ENCODE results near the gene ERBB4. TPM values are rescaled to one million over a fixed set of nuclear protein-coding genes. Genes with fewer than 3 reads are reported as not detected.
"Not testable (repeated sequence)": the region's sequence is repeated elsewhere in the genome, so short reads cannot be mapped to it uniquely, and the experiment has no call there.

The ERBB4 gene
- total and polyA plus RNA-seq, 9 donors: 0.08 to 22.3 (median 1.2) TPM

GRCh38 chr2:211730215-211730614, 808.4 kb downstream of the ERBB4 start:
- Histone ChIP-seq H3K4me3 (no peak overlapping the region), H3K27ac (no peak overlapping the region), H3K27me3 (no peaks in the 10 kb centered on the region), H3K36me3 (no peaks in the 10 kb centered on the region), H3K9me3 (no peaks in the 10 kb centered on the region), H3K4me1 (ENCODE audit: insufficient read depth) (no peaks in the 10 kb centered on the region)
- intact Hi-C loops (cut with DNase I): no loop called here
- TF ChIP-seq CTCF (IDR thresholded peaks at IDR 0.05) (no peak), EP300 (IDR thresholded peaks at IDR 0.05) (no peak), POLR2A (IDR thresholded peaks at IDR 0.05) (no peak)
- DNase-seq: no peak
- WGBS, 3 donors: 53 to 69% (median 67%) methylated on average over 2 of the region's 2 CpGs

- no peak for TF ChIP-seq EP300 (IDR thresholded peaks at IDR 0.05)
- no peak for TF ChIP-seq CTCF (IDR thresholded peaks at IDR 0.05)
- TF ChIP-seq POLR2A (IDR thresholded peaks at IDR 0.05): no peak
- intact Hi-C loops (cut with DNase I): no loop called here
- H3K4me3 ChIP-seq: no peak overlapping the region
Observed at GRCh38 chr2:211729433-211729832, 809.2 kb downstream of the ERBB4 start.

GRCh38 chr2:211724933-211725332, 813.7 kb downstream of the ERBB4 start:
- H3K27ac ChIP-seq: no peak overlapping the region
- H3K4me1 ChIP-seq (ENCODE audit: insufficient read depth): no peaks in the 10 kb centered on the region
- intact Hi-C loops (cut with DNase I): no loop called here
- no peaks in the 10 kb centered on the region for H3K27me3 ChIP-seq
- DNase-seq: no peak
- 89 to 92% (median 90%) methylated on average over 5 of the region's 5 CpGs for WGBS, 3 donors
- TF ChIP-seq EP300 (IDR thresholded peaks at IDR 0.05) (no peak), POLR2A (IDR thresholded peaks at IDR 0.05) (no peak), CTCF (IDR thresholded peaks at IDR 0.05) (no peak)
- no peak overlapping the region for H3K4me3 ChIP-seq
- H3K9me3 ChIP-seq: no peaks in the 10 kb centered on the region
- no peaks in the 10 kb centered on the region for H3K36me3 ChIP-seq

More at GRCh38 chr2:211729433-211729832, 809.2 kb downstream of the ERBB4 start:
- H3K36me3 ChIP-seq: no peaks in the 10 kb centered on the region
- no peak overlapping the region for H3K27ac ChIP-seq
- no peaks in the 10 kb centered on the region for H3K27me3 ChIP-seq
- H3K9me3 ChIP-seq: no peaks in the 10 kb centered on the region
- no peaks in the 10 kb centered on the region for H3K4me1 ChIP-seq (ENCODE audit: insufficient read depth)
- DNase-seq: no peak

GRCh38 chr2:211723398-211723797, 815.2 kb downstream of the ERBB4 start:
- no peak for DNase-seq
- 77 to 80% (median 78%) methylated on average over 1 of the region's 1 CpG for WGBS, 3 donors
- TF ChIP-seq EP300 (IDR thresholded peaks at IDR 0.05) (no peak), POLR2A (IDR thresholded peaks at IDR 0.05) (no peak), CTCF (IDR thresholded peaks at IDR 0.05) (no peak)
- no peaks in the 10 kb centered on the region for H3K4me1 ChIP-seq (ENCODE audit: insufficient read depth)
- H3K36me3 ChIP-seq: no peaks in the 10 kb centered on the region
- no peaks in the 10 kb centered on the region for H3K27me3 ChIP-seq
- no peak overlapping the region for H3K27ac ChIP-seq
- intact Hi-C loops (cut with DNase I): no loop called here
- H3K4me3 ChIP-seq: no peak overlapping the region
- H3K9me3 ChIP-seq: no peaks in the 10 kb centered on the region

GRCh38 chr2:211722928-211723327, 815.7 kb downstream of the ERBB4 start:
- 80 to 91% (median 88%) methylated on average over 2 of the region's 2 CpGs for WGBS, 3 donors
- DNase-seq: no peak
- no peaks in the 10 kb centered on the region for H3K9me3 ChIP-seq
- H3K4me1 ChIP-seq (ENCODE audit: insufficient read depth): no peaks in the 10 kb centered on the region
- H3K4me3 ChIP-seq: no peak overlapping the region
- intact Hi-C loops (cut with DNase I): no loop called here
- H3K27ac ChIP-seq: no peak overlapping the region
- H3K27me3 ChIP-seq: no peaks in the 10 kb centered on the region
- H3K36me3 ChIP-seq: no peaks in the 10 kb centered on the region
- TF ChIP-seq POLR2A (IDR thresholded peaks at IDR 0.05): no peak
- no peak for TF ChIP-seq CTCF (IDR thresholded peaks at IDR 0.05)
- no peak for TF ChIP-seq EP300 (IDR thresholded peaks at IDR 0.05)

GRCh38 chr2:211721874-211722273, 816.7 kb downstream of the ERBB4 start:
- DNase-seq; H3K36me3 ChIP-seq; H3K4me1 ChIP-seq (ENCODE audit: insufficient read depth); H3K9me3 ChIP-seq; H3K4me3 ChIP-seq; H3K27ac ChIP-seq; H3K27me3 ChIP-seq; intact Hi-C loops (cut with DNase I): not testable (repeated sequence)
- WGBS, 3 donors: 91 to 96% (median 94%) methylated on average over 9 of the region's 9 CpGs

Measured in ovary (tissue), 9 donors.